GM10248 (cell line): ENCODE results near the gene ADSL.

Experiments used
- CTCF ChIA-PET: fragments of 300-600 bp; sonication (Branson Sonifier 250); formaldehyde crosslinking; extraction: SDS; loops from one replicate; lab custom pipeline; 2021; ENCODE audit warnings: antibody characterized with exemption; lab: Yijun Ruan, JAX
- POLR2A ChIA-PET: fragments of 350-650 bp; sonication (Branson Sonifier 250); formaldehyde crosslinking; extraction: SDS; loops from one replicate; lab custom pipeline; 2020; ENCODE audit warnings: antibody characterized with exemption; lab: Yijun Ruan, JAX
- DNase-seq: peaks from one replicate; pipeline ENCODE4 v3.0.0; 2012; ENCODE audit errors: extremely low spot score
- CTCF ChIP-seq: IDR thresholded peaks from 2 replicates; pipeline ENCODE4 v1.5.1; 2012; ENCODE audit warnings: mild to moderate bottlenecking, low read depth; ENCODE audit errors: extremely low read depth, missing control alignments, control extremely low read depth

ADSL gene

GRCh38 chr22:40325315-40325714 is 21.0 kb upstream of the ADSL start:
- DNase-seq = peak; percentile 49
- ChIA-PET POLR2A (no interaction called here), CTCF (no interaction called here)
- no peak for TF ChIP-seq CTCF

- TF ChIP-seq CTCF = no peak
- ChIA-PET POLR2A (no interaction called here), CTCF (interaction anchor here (1.3 to 1.6 kb wide), 2 partner anchors 8 to 20 kb away, joined by 4 to 5 read pairs; no protein-coding TSS in a partner anchor)
- DNase-seq = no peak
These were observed 19.2 kb upstream of the ADSL start for GRCh38 chr22:40326905-40327735.

- no peak for DNase-seq
- ChIA-PET POLR2A (no interaction called here), CTCF (interaction anchor here (1.1 to 1.4 kb wide), 2 partner anchors 12 to 19 kb away, joined by 3 to 4 read pairs; no protein-coding TSS in a partner anchor)
- no peak for TF ChIP-seq CTCF
These were observed 17.5 kb upstream of the ADSL start for GRCh38 chr22:40328546-40329456.

- ChIA-PET POLR2A (no interaction called here), CTCF (interaction anchor here (1.4 to 2.0 kb wide), 3 partner anchors 17 to 20 kb away, joined by 3 to 7 read pairs (median 4); no protein-coding TSS in a partner anchor)
- no peak for DNase-seq
- no peak for TF ChIP-seq CTCF
These were observed 16.8 kb upstream of the ADSL start for GRCh38 chr22:40329466-40329865.

GRCh38 chr22:40330086-40330485 is 16.2 kb upstream of the ADSL start:
- CTCF ChIA-PET = interaction anchor here (1.3 to 2.0 kb wide), 5 partner anchors 11 to 795 kb away, joined by 3 to 7 read pairs (median 4); no protein-coding TSS in a partner anchor

More at GRCh38 chr22:40330086-40330485, 16.2 kb upstream of the ADSL start:
- DNase-seq = no peak
- POLR2A ChIA-PET = no interaction called here
- no peak for TF ChIP-seq CTCF
